NCI-H2227 treated with DMSO at 0.1 percent for 48 hours (cell line): ENCODE results near the gene HDAC10.

Source experiments
- DNase-seq: peaks from one replicate; lab custom pipeline; 2025; lab: John Stamatoyannopoulos, UW

The HDAC10 gene

DNA sequence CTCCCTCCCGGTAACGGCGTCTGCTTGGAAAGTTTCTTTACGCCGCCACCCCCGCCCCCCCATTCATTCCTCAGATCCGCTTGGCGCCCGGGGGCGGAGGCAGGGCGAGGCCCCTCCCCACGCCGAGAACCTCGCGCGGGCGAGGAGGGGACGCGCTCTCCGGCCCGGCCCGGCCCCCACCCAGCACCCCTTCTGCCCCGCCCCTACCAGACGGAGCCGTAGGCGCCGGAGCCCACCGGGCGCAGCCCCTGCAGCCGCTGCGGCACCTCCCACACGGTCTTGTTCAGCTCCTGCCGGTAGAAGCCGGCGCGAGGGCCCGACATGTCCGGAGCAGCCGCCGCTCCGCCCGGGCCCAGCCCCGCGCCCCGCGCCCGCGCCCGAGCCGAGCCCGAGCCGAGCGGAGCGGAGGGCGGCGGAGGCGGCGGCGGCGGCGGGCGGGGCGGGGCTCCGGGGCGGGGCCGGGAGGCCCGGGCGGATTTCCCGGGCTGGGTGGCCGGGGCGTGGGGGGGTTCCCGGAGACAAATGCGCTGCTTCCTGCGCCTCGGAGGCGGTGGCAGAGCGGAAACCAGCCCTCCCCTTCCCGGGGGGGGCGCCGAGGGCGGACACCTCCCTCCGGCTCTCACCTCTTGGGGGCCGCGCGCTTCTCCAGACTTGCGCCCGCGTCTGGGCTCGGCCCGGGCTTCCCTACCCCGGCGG is 19.1 kb upstream of the HDAC10 start, which contains the start of gene MAPK11:
MAPK11 (minus strand) TSS at position 411 of the 696 bp plus-strand sequence; CDS start at position 323, 88 bp downstream.
- peak; percentile 29 for DNase-seq

DNA sequence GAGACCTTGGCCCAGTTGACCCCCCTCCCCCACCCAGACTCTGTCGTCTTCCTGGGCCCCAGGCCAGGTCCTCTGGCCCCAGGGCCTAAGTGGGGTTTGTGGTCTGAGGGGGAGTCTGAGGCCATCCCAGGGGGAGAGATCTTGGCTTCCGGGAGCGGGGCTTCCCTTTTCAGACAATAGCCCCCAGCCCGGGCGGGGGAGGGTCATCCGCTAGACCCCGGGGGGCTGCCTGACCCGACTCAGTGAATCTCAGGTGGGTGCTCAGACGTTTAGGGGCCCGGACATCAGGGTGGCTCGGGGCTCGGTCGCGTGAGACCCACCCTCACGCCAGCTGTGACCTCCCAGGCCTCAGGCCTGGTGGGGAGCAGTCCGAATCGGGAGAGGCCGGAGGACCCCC is 18.5 kb upstream of the HDAC10 start:
- no peak for DNase-seq

GRCh38 chr22:50268655-50269113 is 17.6 kb upstream of the HDAC10 start:
- no peak for DNase-seq

DNA sequence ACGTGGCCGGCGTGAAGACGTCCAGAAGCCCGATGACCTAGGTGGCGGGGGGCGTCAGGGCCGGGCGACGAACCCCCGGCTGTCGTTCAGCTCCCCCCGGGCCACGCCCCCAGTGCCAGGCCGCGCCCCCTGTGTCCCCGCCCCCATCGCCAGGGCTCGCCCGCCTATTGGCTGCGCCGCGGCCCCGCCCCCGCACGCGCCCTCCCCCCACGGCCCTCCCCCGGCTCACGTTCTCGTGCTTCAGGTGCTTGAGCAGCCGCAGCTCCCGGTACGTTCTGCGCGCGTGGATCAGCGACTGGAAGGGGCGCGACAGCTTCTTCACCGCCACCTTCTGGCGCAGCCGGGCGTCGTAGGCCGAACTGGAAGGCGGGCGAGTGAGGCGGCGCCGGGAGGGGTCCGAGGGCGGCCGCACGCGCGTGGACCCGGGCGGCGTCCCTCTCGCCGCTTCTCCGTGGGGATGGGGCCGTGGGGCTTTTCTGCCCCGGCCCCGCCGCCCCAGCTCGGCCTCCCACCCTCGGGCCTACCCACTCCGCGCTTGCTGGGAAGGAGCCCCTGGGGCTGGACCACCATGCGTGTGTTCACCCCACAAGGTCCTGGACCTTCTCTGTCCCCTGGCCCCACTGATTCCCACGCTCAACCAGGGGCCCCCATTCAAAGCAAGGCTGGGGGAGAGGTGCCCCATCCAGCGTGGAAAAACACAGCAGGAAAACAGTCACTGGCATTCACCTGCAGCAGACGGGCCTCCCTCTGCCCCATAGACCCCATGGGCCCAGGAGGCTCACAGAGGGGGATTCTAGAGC is 16.7 kb upstream of the HDAC10 start:
- DNase-seq = no peak

GRCh38 chr22:50266994-50267393 is 15.9 kb upstream of the HDAC10 start:
- DNase-seq = no peak

GRCh38 chr22:50264946-50265669 is 14.0 kb upstream of the HDAC10 start:
- DNase-seq = no peak

- DNase-seq = no peak
Observed at GRCh38 chr22:50264104-50264745, 13.2 kb upstream of the HDAC10 start.

- DNase-seq = no peak
Observed at GRCh38 chr22:50262973-50263617, 12.0 kb upstream of the HDAC10 start.

- no peak for DNase-seq
Observed at GRCh38 chr22:50262460-50262911, 11.4 kb upstream of the HDAC10 start.

DNA sequence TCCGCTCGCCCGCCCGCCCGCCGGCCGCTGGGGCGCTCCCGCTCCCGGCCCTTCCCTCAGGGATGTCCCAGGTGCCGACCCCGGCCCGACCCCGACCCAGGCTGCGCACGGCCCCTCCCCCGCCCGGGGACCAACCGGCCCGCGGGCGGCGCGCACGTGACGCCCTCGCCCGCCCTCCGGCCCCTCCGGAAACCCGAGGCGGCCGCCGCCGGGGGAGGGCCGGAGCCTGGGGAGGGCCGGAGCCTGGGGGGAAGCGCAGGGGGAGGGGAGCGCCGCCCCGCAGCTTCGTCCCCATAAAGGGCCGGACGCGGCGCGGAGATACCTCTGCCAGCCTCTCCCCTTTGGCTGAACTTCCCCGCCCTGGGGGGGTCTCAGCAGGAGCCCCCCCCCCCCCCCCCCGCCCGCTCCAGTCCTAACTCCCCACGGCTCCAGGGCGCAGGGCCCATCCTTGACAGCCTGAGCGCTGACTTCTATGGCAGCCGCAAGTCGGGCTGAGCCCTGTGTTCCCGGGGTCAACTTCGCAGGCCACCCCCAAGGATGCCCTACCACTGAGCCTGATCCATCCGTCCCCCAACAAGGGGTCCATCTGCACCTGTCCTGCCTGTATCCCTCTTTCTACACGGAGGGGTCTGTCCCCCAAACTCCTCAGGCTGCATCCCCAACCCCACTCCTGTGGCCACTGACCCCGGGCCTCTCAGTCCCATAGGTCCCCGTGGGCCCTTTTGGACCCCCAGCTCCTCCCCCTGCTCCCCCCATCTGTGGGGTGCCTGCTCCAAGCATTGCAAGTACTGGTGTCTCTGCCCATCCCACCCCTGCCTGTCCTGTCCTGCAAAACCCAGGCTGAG is 10.8 kb upstream of the HDAC10 start, which contains the start of gene MAPK12:
MAPK12 (minus strand) TSS at position 69 of the 845 bp plus-strand sequence. CDS start 174 bp downstream, outside the sequence.
- DNase-seq = no peak

- peak; percentile 12 for DNase-seq
Observed at GRCh38 chr22:50260801-50261614, 9.9 kb upstream of the HDAC10 start.

- DNase-seq = no peak
Observed at GRCh38 chr22:50260434-50260800, 9.4 kb upstream of the HDAC10 start.

DNA sequence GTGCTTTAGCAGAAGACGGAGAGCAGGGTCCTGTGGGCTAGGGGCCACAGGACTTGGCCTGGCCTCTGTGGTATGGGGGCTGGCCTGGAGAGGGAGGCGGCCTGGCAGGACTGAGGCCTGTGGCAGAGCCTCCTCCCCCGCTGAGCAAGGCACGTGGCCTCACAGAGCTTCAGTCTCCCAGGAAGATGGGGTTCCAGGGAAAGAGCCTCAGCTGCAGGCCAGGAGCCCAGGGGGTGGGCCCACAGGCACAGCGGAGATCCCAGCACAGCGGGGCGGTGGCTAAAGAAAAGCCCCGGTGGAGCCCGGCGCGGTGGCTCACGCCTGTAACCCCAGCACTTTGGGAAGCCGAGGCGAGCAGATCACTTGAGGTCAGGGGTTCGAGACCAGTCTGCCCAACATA is 8.2 kb upstream of the HDAC10 start:
- no peak for DNase-seq

DNA sequence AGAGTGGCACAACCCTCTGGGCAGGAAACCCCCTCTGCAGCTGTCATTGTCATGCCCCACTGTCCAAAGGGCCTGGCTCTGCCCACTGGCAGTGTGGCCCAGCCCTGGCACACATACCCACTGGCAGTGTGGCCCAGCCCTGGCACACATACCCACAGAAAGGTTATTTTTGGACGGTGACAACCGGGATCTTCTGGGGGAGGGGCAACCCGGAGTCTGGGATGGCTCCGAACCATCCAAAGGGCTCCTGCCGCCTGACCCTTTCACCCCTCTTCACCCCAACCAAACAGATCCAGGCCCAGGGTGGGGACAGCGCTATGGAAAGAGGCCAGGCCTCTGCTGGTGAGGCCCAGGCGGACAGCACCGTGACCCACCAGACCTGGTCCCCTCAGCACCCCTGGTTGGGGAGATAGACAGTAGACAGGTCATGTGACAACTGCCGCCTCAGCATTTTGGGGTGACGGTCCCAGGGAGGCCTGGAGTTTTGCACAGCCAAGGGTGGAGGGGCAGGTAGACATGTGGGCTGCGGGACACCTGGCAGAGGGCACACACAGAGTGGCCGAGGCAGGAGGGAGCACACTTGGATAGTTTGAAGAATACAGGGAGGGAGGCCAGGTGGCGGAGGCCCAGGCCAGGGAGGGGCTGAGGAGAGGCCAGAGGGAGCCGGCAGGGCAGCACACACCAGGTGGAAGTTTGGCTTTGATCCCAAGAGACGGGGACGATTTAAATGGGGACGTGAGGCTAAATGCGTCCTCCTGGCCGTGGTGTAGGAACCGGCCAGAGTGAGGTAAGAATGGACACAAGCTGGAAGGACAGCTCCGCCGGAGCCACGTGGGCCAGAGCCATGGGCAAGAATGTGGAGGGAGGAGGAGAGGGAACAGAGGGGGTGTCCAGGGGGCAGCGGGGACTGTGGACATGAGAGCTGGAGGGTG is 7.6 kb upstream of the HDAC10 start:
- no peak for DNase-seq

GRCh38 chr22:50257451-50258360 is 6.6 kb upstream of the HDAC10 start:
- no peak for DNase-seq

DNA sequence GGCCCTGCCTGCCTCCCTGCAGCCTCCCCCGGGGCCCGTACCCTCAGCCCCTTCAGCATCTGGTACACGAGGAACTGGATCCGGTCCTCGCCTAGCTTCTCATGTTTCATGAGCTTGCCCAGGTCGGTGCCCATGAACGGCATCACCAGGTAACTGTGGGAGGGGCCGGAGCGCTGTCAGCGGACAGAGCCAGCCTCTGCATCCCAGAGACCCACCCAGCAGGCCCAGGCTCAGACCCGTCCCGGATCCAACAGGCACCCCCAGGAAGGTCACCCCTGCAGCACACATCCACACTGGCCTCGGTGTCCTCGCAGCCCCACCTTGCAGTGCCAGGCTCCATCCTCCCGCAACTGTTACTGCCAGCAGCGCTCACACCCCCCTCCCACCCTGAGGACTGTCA is 6.0 kb upstream of the HDAC10 start:
- DNase-seq = no peak

DNA sequence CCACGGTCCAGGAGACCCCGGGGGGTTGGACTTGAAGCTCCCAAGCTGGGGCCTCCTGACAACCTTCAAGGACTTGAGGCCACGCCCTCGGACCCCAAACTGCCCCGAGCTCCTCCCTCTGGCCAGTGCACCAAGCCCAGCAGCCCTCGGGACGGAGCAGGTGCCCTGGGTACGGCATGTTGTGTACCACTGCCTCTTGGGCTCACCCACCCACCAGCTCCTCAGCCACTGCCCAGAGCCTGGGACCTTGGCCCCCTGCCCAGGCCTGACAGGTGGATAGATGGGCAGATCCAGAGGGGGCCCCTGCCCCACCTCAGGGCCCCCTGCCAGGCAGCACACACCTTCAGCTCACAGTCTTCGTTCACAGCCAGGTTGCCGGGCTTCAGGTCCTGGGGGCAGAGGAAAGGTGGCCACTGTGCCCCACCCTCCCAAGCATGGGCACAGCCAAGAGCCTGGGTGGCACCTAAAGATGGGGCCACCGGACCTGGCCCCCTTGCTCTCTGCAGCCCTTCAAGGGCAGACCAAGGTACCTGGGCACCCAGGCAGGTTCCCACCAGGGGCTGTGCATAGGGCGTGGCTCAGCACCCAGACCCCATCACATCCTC is 5.3 kb upstream of the HDAC10 start:
- DNase-seq = no peak
